GM20431 (cell line): ENCODE measurements around the gene ADAMTS18.

Source experiments
- in situ Hi-C: fragments of 300-500 bp; cut with MseI, MboI; formaldehyde crosslinking; loops from one replicate; pipeline ENCODE4 v1.15.0; 2020; ENCODE audit warnings: low sequenced_read_pairs; ENCODE audit not compliant: unreplicated experiment

ADAMTS18 gene

DNA sequence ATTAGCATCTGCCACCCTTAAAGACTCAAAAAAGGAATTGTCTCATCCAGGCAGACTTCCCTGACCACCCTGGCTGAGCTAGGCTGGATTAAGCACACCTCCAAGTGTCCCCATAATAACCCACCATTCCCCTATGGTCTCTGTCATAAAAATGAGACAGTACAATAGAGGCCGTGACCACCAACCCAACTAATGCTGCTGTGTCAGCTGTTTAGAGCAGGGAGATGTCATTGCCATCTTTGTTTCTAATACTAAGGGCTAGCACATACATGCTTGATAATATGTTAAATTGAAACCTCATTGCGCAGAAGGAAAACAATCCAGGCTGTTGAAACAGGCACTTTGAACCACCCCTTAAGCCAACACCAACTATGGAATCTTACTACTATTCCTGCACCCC lies 7.2 kb upstream of the ADAMTS18 start:
- in situ Hi-C loops, result no loop called here

DNA sequence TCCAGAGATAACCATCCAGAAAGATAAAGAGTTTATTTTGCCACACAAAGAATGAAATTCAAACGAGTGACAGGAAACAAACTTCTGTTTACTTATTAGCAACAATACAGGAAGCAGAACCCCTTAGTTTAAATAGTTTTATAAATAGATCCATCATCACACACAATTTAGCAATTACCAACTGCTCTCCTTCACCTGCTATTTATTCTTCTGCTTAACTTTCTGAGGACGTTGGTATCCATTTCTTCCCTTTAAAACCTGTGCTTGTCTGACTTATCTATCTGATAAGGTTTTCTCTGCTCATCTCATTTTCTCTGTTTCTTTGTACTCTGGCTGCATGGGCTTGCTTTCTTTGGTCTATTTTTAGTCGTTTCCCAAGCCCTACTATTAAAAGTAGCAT lies 4.3 kb upstream of the ADAMTS18 start:
- in situ Hi-C loops, result no loop called here

DNA sequence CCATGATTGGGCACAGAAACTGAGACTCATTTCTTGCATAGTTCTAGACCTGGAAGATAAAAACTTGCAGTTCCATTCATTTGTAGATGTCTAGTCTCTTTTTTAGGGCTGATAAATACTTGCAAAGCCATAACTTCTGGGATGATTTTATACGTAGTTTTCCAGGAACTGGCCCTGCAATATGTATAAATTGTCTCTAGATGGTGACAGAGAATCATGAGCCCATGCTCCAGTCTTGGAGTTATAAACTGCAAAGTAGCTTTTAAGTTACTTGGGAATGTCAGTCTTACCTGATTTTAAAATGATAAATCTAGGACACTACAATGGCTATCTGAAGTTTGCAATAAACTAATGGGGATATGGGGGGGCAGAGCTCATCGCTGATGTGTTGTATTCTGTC lies 3.0 kb upstream of the ADAMTS18 start:
- in situ Hi-C loops, result no loop called here

DNA sequence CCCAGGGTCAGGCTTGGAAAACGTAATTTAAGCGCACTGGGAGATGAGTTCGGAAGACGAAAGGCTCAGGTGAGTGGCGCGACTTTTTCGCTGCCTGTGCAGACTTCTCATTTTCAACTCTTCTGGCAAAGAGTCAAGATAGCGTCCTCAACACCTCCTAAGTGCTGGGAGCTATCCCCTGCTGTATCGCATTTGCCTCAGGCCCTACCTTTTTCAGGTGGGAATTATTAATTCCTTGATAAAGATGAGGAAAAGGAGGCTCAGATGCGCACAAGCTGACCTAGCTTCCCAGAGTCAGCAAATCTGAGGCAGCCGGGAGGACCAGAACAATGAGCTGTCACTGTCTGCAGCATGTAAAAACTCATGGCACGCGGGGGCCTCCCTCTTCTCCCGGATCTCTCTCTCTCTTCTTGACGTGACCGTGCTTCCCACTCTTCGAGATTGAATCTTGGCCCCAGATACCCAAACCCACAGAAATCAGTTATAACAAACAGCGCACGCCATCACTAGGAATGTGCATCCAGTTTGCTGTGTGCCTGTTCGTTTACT lies 512 bp upstream of the ADAMTS18 start:
- in situ Hi-C loops, result no loop called here

- in situ Hi-C loops, result no loop called here
These were observed 758 bp downstream of the ADAMTS18 start for GRCh38 chr16:77434022-77434529.

DNA sequence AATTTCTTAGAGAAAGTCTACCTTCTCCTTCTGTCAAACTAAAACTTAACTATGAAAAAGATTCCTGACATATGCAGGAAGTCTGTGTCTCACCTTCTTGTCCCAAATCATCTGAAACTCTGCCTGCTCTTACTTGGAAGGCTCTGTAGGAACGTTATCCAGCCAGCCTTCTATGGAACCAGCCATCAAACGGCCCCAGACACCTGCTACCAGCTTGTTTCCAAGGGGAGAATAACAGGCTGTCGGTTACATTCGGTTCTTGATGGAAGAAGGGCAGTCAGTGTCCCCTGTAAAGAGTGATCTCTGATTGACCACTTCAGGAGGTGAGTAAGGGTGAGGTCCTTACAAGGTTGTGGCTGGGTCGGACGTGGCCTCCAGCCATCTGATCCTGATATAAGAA lies 1.7 kb downstream of the ADAMTS18 start:
- in situ Hi-C loops, result no loop called here

DNA sequence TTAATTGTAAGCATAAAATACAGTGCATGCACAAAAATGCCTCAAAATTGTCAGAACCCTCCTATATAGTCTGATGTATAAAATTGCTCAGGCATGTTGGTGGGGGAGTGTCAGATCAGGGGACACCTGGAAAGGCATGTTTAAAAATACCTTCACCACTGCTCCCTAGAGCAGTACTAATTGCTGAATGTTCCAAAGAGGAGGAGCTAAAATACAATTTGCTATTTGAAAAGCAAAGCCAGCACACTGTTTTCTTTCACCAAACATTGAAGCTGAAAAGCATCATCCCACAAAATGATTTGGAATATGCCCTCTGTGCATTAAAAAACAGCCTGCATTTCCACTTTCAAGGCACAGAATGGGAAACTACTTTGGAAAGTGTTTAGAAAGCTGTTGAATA lies 2.6 kb downstream of the ADAMTS18 start:
- in situ Hi-C loops, result no loop called here

- in situ Hi-C loops, result no loop called here
These were observed 3.8 kb downstream of the ADAMTS18 start for GRCh38 chr16:77430787-77431585.

DNA sequence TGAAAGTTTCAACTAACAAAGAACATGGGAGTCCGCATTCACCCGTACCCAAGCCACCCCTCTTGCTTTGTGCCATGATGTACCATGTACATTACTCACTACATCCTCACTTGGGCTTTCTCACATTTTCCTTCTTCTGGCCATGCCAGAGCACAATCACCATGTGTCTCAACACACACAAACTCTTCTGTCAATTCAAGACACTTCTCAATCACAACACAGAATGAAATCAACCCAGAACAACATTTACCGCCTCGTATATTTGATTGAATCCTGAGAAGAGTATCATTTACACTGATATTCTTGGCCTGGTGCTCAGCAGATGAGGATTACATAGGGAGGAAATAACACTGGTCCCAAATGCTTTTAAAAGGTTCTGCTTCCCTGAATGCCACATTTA lies 4.5 kb downstream of the ADAMTS18 start:
- in situ Hi-C loops, result no loop called here

DNA sequence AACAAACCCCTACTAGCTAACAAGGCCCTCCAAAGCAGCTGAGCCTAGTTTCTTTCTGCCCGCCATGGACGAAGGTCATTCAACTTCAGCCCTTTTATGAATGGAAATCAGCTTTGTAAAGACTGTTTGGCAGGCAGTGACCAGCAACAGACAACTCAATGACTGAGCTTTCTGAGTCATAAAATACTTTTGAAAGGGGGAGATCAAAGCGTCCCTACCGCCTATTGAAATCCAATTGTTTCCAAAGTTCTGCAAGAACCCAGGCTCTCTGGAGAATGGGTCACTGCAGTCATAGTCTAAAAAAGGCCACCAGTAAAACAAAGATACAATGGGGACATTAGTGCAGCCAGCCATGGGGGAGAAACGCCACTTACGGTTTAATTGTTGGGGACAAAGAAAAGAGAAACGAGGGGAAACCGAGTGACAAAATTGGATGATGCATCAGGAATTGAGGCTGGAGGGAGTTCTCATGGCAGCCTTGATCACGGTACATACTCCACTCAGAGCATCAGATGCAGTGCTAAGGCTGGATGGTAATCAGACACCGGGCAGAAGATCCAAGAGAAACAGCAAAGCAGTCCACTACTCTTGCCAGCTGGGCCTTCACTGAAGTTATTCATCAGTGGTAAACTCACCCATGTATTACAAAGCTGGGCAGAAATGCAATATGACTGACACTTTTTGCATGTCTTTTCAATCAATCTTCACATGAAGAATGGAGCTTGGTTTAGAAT lies 9.8 kb downstream of the ADAMTS18 start:
- in situ Hi-C loops, result no loop called here

GRCh38 chr16:77422196-77422784 lies 12.5 kb downstream of the ADAMTS18 start:
- in situ Hi-C loops, result no loop called here

GRCh38 chr16:77416939-77417480 lies 17.8 kb downstream of the ADAMTS18 start:
- in situ Hi-C loops, result no loop called here

GRCh38 chr16:77414752-77415231 lies 20.0 kb downstream of the ADAMTS18 start:
- in situ Hi-C loops, result no loop called here

GRCh38 chr16:77410449-77410848 lies 24.4 kb downstream of the ADAMTS18 start:
- in situ Hi-C loops, result no loop called here

GRCh38 chr16:77409311-77409710 lies 25.5 kb downstream of the ADAMTS18 start:
- in situ Hi-C loops, result no loop called here

GRCh38 chr16:77408607-77409006 lies 26.2 kb downstream of the ADAMTS18 start:
- in situ Hi-C loops, result no loop called here

DNA sequence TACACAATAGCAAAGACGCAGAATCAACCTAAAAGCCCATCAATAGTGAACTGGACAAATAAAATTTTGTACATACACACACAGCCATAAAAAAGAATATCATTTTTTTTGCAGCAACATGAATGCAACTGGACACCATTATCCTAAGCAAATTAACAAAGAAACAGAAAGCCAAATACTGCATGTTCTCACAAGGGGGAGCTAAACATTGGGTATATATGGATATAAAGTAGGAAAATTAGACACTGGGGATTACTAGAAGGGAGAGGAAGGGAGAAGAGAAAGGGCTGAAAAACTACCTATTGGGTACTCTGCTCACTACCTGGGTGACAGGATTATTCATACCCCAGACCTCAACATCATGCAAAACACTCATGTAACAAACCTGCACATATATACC lies 28.2 kb downstream of the ADAMTS18 start:
- in situ Hi-C loops, result no loop called here

DNA sequence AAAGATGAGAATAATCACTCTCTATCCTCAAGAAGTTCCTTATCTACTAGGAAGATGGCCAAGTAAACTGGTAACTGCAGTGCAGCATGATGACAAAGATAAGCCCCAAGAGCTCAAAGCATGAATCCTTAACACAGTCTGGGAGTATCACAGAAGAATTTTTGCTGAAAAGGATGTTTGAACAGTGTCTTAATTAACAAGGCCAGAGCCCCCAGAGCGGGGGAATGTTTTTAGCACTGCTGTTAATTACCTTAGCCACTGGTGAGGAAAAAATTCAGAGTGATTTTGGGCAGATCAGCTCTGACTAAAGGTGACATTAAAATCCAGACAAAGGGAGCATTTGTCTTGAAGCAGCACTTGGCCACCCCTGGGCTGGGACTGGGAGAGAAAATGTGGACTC lies 30.1 kb downstream of the ADAMTS18 start:
- in situ Hi-C loops, result no loop called here

DNA sequence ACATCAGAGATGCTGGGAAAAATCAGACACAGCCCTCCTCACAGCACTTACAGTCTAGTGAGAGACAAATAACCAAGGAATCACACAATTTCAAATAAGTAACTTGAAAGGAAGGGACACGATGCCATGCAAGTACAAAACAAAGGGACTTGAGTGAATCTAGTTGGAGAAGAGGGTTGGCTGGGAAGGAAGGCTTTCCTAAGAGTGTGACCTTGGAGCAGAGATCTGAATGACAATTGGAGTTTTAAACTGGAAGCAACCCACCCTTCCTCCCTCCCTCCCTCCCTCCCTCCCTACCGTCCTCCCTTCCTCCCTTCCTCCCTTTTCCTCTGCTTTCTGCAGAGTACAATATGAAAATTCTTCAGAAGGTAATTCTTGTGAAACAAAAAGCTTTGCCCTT lies 31.1 kb downstream of the ADAMTS18 start:
- in situ Hi-C loops, result no loop called here

GRCh38 chr16:77402672-77403071 lies 32.2 kb downstream of the ADAMTS18 start:
- in situ Hi-C loops, result no loop called here
